Uterus (tissue), 2 donors: ENCODE results near the gene NFE2L3.

ENCODE experiments used
- CTCF ChIP-seq, 4 experiments: fragments of 200-600 bp in 2 of 4; fragments of 450-650 bp in 2 of 4; sonication (generic) in 2 of 4; IDR thresholded peaks; one replicate each; pipeline ENCODE4 v1.5.1; 2016 to 2019; ENCODE audit warnings: antibody characterized with exemption in 4 of 4, mild to moderate bottlenecking in 2 of 4, moderate library complexity in 1 of 4
- POLR2A ChIP-seq, 2 donors: fragments of 450-650 bp; IDR thresholded peaks; one replicate each; pipeline ENCODE4 v1.6.1; 2016; ENCODE audit warnings: antibody characterized with exemption in 2 of 2, mild to moderate bottlenecking in 1 of 2, moderate library complexity in 1 of 2

GRCh38 chr7:26157520-26158105 is 5.6 kb downstream of the NFE2L3 start:
- TF ChIP-seq CTCF (IDR thresholded peaks at IDR 0.05) = no peak
- no peak for TF ChIP-seq POLR2A (IDR thresholded peaks at IDR 0.05)
